Measurements from ENCODE around the gene PCGF3. TPM values are rescaled to one million over a fixed set of nuclear protein-coding genes. Genes with fewer than 3 reads are reported as not detected.
"Not testable (repeated sequence)": the region's sequence is repeated elsewhere in the genome, so short reads cannot be mapped to it uniquely, and the experiment has no call there.

PCGF3 gene
- total and polyA plus RNA-seq, 4 donors, result 11.0 to 23.3 (median 14.3) TPM

GRCh38 chr4:753186-753585 is 47.6 kb downstream of the PCGF3 start:
- not testable (repeated sequence) for H3K27ac ChIP-seq (ENCODE audit: low read depth in 1 of 2, low read length in 2 of 2); H3K4me1 ChIP-seq (ENCODE audit: control insufficient read depth in 4 of 4, insufficient read depth in 4 of 4, low read length in 3 of 4); DNase-seq (ENCODE audit: low spot score); H3K27me3 ChIP-seq (ENCODE audit: control insufficient read depth in 4 of 4, insufficient read depth in 4 of 4, low read length in 3 of 4); H3K4me3 ChIP-seq (ENCODE audit: low read depth in 1 of 3, low read length in 3 of 3); H3K9me3 ChIP-seq (ENCODE audit: control insufficient read depth in 4 of 4, low read length in 3 of 4); H3K9ac ChIP-seq (ENCODE audit: low read depth in 1 of 2, low read length in 2 of 2)
- WGBS, result 97% methylated on average over 13 of the region's 13 CpGs
- H3K36me3 ChIP-seq (ENCODE audit: control insufficient read depth in 4 of 4, insufficient read depth in 3 of 4, low read depth in 1 of 4, low read length in 3 of 4), result peaks cover 4 to 42% (median 6%) of the 10 kb centered on the region in 4 donors

- peaks cover 0 to 36% (median 2%) of the 10 kb centered on the region in 4 donors for H3K36me3 ChIP-seq (ENCODE audit: control insufficient read depth in 4 of 4, insufficient read depth in 3 of 4, low read depth in 1 of 4, low read length in 3 of 4)
- no peak for TF ChIP-seq RAD21 (IDR thresholded peaks at IDR 0.05)
- TF ChIP-seq NR2F2 (IDR thresholded peaks at IDR 0.05), result no peak
- TF ChIP-seq HNF4A (conservative IDR thresholded peaks at IDR 0.05), result no peak
- TF ChIP-seq CTCF (IDR thresholded peaks at IDR 0.05; ENCODE audit: low read depth, low read length, missing input control), result no peak
- no peak for TF ChIP-seq EGR1 (IDR thresholded peaks at IDR 0.05; ENCODE audit: low read depth in 2 of 2)
- TF ChIP-seq SP1 (IDR thresholded peaks at IDR 0.05), result no peak
- TF ChIP-seq FOXA1 (IDR thresholded peaks at IDR 0.05), result no peak
- 97% methylated on average over 32 of the region's 32 CpGs for WGBS
- H3K27me3 ChIP-seq (ENCODE audit: control insufficient read depth in 4 of 4, insufficient read depth in 4 of 4, low read length in 3 of 4), result no peaks in the 10 kb centered on the region
- DNase-seq (ENCODE audit: low spot score), result no peak
- H3K4me1 ChIP-seq (ENCODE audit: control insufficient read depth in 4 of 4, insufficient read depth in 4 of 4, low read length in 3 of 4), result peaks cover 0 to 4% (median 0%) of the 10 kb centered on the region in 4 donors
- H3K9ac ChIP-seq (ENCODE audit: low read depth in 1 of 2, low read length in 2 of 2), result no peak overlapping the region
- no peaks in the 10 kb centered on the region for H3K9me3 ChIP-seq (ENCODE audit: control insufficient read depth in 4 of 4, low read length in 3 of 4)
- no peak overlapping the region for H3K27ac ChIP-seq (ENCODE audit: low read depth in 1 of 2, low read length in 2 of 2)
- no peak overlapping the region for H3K4me3 ChIP-seq (ENCODE audit: low read depth in 1 of 3, low read length in 3 of 3)
These were observed 48.8 kb downstream of the PCGF3 start for GRCh38 chr4:754221-755120.

GRCh38 chr4:757111-757510 is 51.5 kb downstream of the PCGF3 start:
- H3K36me3 ChIP-seq (ENCODE audit: control insufficient read depth in 4 of 4, insufficient read depth in 3 of 4, low read depth in 1 of 4, low read length in 3 of 4), result peaks cover 2 to 27% (median 6%) of the 10 kb centered on the region in 4 donors
- DNase-seq (ENCODE audit: low spot score), result no peak

More at GRCh38 chr4:757111-757510, 51.5 kb downstream of the PCGF3 start:
- Histone ChIP-seq H3K27me3 (ENCODE audit: control insufficient read depth in 4 of 4, insufficient read depth in 4 of 4, low read length in 3 of 4) (no peaks in the 10 kb centered on the region), H3K27ac (ENCODE audit: low read depth in 1 of 2, low read length in 2 of 2) (no peak overlapping the region), H3K4me3 (ENCODE audit: low read depth in 1 of 3, low read length in 3 of 3) (no peak overlapping the region), H3K9ac (ENCODE audit: low read depth in 1 of 2, low read length in 2 of 2) (no peak overlapping the region), H3K9me3 (ENCODE audit: control insufficient read depth in 4 of 4, low read length in 3 of 4) (no peaks in the 10 kb centered on the region), H3K4me1 (ENCODE audit: control insufficient read depth in 4 of 4, insufficient read depth in 4 of 4, low read length in 3 of 4) (no peaks in the 10 kb centered on the region)
- WGBS, result 95% methylated on average over 20 of the region's 20 CpGs
- no peak for TF ChIP-seq ZBTB33 (IDR thresholded peaks at IDR 0.05)
- TF ChIP-seq RXRA (IDR thresholded peaks at IDR 0.05), result no peak
- no peak for TF ChIP-seq FOXA1 (IDR thresholded peaks at IDR 0.05)
- TF ChIP-seq FOXA2 (IDR thresholded peaks at IDR 0.05), result no peak
- no peak for TF ChIP-seq ATF3 (IDR thresholded peaks at IDR 0.05)
- TF ChIP-seq YY1 (IDR thresholded peaks at IDR 0.05), result no peak
- TF ChIP-seq CTCF (IDR thresholded peaks at IDR 0.05; ENCODE audit: low read depth, low read length, missing input control), result no peak
- TF ChIP-seq HNF4G (IDR thresholded peaks at IDR 0.05), result no peak
- TF ChIP-seq NR2F2 (IDR thresholded peaks at IDR 0.05), result no peak
- TF ChIP-seq REST (IDR thresholded peaks at IDR 0.05), result no peak
- TF ChIP-seq MAX (IDR thresholded peaks at IDR 0.05), result no peak
